NCI-H1048 (cell line): ENCODE measurements around the gene UBE2J2.

Source experiments
- DNase-seq: peaks from one replicate; lab custom pipeline; 2025; lab: John Stamatoyannopoulos, UW

Gene UBE2J2

DNA sequence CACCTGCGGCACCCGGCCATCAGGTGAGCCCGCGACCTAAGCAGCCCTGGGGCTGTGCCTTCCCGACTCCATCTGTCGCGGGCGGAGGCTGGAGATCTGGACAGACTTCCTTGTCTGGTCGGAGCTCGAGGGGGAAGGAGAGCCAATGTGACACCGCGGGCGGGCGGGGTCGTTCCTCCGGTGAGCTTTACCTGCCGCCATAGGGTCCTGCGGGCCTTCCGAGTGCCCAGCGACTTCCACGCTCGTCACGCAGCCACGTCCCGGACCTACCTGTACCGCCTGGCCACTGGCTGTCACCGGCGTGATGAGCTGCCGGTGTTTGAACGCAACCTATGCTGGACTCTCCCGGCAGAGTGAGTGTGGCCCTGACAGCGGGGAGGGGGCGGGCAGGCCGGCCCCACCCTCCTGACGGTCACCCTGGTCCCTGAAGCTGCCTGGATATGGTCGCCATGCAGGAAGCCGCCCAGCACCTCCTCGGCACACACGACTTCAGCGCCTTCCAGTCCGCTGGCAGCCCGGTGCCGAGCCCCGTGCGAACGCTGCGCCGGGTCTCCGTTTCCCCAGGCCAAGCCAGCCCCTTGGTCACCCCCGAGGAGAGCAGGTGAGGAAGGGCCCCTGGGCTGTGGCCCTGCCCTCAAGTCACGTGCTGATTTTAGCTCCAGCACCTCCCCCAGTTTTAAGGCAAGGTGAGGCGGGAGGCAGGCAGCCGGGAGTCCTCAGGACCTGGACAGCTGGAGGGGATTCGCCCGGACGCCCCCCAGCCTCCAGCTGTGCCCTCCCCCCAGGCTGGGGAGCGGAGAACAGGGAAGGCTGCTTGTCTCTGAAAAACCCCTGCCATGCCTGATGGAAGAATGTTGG is 35.8 kb upstream of the UBE2J2 start:
- no peak for DNase-seq

DNA sequence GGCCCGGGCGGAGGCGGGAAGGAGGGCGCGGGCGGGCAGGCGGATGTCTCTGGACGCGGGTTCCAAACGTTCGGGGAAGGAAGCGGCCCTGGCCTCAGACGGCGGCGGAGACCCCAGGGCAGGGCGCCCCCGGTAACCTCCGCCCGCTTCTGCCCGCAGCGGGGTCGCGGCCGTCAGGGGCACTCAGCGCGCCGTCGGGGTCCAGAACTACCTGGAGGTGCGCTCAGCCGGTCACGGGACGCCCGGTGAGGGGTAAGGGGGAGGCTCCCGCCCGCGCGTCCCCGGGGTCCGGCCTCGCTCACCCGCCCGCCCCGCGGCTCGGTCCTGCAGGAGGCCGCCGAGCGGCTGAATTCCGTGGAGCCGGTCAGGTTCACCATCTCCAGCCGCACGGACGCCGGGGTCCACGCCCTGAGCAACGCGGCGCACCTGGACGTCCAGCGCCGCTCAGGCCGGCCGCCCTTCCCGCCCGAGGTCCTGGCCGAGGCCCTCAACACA is 35.1 kb upstream of the UBE2J2 start:
- no peak for DNase-seq

DNA sequence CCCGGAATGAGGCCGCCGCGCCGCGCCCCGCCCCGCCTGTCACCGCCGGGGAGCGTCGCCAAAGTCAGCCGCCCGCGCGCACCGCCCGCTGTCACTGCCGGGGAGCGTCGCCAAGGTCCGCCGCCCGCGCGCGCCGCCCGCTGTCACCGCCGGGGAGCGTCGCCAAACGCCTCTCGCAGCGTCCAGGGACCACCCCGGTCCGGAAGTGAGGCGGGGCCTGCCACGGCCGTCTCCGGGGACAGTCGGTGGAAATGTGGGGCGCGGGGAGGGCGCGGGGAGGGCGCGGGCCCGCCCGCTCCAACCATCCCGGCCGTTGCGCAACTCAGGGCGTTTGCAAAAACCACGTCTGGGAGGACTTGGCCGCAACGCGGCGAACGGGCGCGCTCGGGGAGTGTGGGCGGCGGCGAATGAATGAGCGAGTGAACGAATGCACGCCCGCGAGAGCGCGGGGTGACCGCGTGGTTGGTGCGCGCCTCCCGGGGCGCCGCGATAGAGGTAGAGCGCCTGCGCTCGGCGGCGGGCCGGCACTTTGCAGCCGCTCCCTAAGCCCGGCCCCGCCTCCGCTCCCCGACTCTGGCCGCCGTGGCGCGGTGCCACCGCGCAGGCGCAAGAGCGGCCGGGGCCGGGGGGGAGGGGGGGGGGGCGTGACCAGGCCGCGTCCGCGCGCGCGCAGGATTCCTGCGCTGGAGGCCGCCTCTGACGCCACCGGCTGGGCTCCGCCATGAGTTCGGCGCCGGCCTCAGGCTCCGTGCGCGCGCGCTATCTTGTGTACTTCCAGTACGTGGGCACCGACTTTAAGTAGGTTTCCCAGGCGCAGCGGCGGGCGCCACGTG is 34.5 kb upstream of the UBE2J2 start, which contains the start of the genes ACAP3 and PUSL1:
Gene ACAP3 (minus strand): TSS at position 8 of the 833 bp plus-strand sequence. CDS start 115 bp downstream, outside the sequence.
Gene PUSL1 (plus strand): TSS at position 675 of the 833 bp plus-strand sequence. CDS start 47 bp downstream, at position 722.
- peak; percentile 92 for DNase-seq

DNA sequence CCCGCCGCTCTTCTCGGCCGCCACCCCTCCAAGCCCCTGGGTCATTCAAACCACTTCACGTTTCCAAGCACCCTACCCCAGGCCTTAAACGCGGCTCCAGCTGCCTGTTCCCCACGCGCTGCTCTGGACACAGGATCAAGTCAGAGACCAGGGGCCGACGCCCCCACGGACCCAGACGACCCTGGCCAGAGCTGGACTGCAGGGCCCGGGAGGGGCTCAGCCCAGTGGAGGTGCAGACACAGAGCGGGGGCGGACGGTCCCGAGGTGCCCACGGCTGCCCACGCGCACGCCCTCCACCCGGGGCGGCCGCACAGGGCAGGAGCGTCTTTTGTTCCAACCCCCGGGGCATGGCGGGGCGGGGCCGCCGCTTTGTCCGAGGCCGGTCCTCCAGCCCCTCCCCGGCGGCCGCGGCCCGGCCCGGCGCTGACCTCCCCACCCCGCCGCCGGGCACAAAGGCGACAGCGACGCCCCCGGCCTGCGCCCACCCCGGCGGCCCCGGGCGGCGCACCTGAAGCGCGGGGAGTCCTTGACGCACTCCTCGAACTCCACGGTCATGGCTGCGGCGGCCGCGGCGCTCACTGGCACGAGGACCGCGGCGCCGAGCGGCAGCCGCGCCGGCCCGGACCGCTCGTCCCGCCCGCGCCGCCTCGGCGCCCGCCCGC is 33.7 kb upstream of the UBE2J2 start:
- no peak for DNase-seq

DNA sequence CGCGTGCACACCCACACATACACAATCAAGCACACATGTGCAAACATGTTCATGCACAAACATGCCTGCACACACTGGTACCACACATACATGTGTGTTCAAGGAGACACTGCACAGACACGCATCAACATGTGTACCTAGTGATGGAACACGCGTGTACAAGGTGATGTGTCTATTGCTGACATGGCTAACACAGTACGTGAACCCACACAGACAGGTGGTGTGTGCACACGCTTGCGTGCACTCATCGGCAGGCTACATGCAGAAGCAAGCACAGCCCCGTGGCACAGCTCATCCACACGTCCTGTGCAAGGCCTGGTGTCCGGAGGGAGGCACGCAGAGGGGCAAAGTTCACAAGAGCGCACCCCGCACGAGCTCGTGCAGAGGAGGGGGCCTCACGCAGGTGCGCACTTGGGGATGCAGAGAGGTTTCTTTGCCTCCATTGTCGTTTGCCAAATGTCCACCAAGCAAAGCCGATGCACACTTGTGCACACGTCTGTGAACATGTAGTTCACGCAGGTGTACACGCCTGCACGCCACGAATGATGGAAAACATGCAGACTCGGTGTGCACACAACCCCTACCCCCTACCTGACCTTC is 33.1 kb upstream of the UBE2J2 start:
- DNase-seq, result no peak

DNA sequence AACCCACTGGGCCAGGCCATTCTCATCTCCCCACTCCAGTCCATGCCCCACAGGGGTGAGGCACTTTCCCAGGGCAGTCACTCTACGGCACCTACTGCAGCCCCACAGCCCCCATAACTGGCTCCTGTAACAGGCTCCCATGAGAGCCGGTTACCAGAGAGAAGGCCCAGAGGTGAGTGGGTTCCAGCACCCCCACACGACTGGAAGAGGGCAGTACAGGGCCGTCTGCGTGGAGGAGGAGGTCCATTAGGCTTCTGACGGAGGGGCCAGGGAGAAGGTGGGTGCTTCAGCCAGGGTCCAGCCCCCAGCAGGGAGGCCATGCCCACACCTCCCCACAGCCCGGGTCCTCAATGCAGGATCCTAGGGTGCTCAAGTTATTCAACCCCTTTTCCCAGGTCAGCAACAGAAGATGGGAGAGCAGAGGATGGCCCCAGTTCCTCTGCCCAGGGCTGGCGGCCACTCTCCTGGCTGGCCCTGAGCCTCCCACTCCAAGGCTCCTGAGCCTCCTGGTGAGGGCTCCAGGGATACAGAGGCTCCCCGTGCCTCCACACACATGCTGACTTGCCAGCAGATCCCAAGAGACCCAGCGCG is 32.5 kb upstream of the UBE2J2 start:
- no peak for DNase-seq

DNA sequence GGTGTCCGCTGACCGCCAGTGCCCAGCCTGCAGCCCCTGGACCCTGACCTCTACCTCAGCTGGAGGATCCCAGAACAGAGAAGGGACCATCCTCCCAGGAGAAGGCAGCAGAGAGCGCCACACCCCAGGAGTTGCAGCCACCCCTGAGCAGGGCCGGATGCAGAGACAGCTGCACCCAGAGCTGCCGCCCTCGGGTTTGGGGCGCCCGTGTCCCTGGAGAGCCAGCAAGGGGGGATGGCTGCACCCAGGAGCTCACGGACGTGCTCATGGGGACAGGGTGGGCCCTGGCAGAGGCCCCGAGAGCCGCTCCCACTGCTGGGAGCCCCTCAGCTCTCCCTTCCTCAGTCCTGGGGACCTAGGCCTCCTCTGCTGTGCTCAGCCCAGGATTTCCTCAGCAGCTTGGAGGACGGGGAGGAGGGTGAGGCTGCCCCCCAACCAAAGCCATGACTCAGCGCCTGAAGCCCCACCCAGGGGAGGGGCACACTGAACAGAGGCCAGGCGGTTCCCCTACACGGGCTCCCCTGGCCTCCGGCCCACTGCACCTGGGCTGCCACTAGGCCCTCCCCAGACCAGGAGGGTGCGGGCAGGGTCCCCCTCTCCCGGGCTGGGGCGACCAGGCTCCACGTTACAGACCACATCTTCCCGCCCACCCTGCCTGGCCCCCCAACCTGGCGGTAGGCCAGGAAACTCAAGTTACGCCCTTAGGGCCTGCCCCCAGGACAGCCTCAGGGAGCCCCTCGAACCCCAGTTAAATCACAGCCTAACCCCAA is 31.8 kb upstream of the UBE2J2 start:
- no peak for DNase-seq

DNA sequence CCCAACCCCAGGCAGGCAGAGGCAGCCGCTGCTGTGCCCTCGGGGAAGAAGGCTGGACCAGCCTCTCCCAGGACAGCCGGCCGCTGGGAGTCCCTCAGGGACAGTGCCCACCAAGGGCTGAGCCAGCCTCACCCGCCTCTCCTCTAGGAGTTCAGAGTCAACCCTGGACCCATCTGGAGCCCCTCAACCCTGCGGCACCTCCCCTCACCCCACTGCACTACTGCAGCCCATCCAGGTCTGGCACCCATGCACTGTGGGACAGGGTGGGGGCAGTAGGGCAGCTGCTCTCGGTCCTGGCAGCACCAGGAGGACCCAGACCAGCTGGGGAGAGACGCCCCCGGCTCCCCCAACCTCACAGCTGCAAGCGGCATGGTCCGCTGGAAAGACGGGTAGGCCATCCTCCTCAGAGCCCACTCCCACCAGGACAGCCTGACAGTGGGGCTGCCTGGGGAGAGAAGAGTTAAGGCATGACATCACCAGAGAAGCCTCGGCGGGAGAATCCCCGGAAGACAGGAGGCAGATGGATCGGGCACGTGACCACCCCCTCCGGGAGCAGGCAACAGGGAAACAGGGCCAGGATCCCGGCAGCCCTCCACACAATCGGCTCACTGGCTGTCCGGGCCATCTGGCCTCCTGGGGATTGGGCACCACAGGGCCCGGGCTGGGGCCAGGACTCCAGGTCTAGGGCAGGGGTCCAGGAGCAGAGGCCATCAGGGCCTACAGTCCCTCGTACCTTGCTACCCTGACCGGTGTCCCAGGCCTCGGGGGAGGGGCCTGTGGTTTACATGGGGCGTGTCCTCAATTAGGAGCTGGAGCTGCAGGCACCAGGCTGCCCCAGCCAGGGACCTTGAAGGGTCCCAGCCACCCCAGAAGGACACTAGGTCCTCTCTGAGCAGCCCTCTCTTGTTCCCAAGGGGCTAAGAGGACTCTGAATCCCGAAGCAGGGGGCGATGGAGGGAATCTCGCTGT is 31.0 kb upstream of the UBE2J2 start:
- DNase-seq, result no peak

DNA sequence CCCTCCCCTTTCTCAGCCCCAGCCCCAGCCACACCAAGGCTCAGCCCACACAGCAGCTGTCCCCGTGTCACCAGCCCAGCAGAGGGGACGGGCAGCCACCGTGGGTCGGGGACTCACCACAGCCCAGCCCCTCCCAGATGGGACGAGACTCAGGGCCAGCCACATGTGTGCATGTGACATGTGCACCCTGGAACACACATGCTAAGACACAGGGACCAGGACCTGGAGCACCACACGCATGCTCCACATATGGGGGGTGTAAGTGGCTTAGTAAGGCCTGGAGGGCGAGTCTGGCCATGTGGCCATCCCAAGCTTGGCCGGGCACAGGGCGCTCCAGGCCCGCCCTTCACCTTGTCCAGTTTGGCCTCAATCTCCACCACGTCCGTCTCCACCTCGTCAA is 30.1 kb upstream of the UBE2J2 start:
- no peak for DNase-seq

DNA sequence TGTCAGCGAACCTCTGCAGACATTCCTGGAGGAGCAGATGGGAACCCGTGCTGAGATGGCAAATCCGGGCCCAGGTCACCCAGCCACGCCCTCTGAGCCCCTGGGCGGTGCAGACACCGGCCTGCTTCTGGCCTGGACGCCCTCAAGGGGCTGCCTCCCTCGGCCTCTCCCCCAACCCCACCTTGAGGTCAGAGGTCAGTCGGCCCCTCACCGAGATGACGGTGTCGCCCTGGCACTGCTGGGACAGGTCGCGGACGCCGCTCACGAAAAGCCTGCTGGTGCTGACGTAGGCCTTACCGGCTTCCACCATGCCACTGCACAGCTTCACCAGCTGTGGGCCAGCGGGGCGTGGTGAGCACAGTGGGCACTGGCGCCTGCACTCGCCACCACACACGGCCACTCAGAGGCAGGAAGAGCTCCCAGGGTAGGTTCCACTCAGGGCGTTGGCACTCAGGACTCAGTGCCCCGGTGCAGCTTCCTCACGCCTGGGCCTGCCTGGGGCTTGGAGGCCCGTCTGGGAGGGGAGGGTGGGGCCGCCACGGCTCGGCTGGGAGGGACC is 29.4 kb upstream of the UBE2J2 start:
- DNase-seq, result no peak

DNA sequence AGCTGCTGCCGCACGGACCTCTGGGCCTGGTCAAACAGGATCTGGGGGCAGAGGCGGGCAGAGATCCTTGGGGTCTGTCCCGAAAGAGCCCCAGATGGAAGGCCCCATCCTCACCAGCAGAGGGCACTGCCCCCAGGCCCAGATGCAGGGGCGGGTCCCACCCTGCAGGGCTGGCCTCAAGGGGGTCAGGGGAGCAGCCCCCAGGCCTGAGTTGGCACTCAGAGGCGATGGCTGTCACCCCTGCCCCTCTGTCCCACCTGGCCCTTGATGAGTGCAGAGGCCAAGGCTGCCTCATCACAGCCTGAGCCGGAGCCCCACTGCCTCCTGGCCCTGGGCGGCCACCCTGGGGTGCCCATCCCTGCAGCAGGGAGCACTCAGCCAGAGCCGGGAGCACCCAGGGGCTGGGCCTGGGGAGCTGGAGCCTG is 28.4 kb upstream of the UBE2J2 start:
- no peak for DNase-seq

DNA sequence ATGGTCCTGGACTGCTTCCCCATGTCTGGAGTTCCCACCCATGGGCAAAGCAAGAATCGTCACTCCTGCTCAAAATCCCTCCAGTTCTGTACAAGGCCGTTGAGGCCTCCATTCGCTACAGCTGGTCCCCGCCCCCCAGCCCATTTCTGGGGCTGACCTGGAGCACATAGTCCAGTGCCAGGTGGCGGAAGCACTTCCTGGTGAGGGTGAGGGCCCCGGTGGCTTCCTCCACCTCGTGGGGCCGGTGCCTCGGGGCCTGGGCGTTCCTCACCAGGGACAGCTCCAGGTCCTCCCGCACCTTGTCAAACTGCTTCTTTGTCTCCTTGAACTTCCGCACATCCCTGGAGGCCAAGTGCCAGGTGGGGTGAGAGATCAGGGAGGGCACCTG is 26.7 kb upstream of the UBE2J2 start:
- DNase-seq, result no peak

DNA sequence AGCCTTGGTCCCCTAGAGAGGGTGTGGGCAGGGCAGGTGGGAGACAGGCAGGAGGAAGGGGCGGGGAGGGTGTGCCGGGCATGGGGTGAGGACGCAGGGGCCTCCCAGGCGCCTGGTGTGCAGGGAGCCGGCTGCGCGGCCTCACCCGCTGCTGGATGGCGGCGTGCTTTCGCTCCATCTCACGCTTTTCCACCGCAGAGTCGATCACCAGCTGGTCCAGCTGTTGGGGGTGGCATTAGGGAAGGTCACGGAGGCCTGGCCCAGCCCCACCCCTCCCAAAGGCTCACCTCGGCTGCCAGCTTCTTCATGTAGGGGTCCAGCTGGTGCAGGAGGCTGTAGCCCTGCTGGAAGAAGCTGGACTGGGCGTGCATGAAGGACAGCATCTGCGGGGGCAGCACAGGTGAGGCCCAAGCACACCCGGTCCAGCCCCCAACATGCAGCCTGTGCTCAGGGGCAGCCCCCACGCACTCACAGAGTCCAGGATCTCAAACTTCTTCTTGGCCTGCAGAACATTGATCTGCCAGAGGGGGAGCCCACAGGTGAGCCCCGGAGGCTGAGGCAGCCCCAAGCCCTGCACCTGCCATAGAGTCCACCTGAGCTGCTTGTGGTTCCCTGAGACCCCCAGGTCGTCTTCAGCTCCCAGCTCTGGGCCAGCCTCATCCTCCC is 26.2 kb upstream of the UBE2J2 start:
- no peak for DNase-seq

DNA sequence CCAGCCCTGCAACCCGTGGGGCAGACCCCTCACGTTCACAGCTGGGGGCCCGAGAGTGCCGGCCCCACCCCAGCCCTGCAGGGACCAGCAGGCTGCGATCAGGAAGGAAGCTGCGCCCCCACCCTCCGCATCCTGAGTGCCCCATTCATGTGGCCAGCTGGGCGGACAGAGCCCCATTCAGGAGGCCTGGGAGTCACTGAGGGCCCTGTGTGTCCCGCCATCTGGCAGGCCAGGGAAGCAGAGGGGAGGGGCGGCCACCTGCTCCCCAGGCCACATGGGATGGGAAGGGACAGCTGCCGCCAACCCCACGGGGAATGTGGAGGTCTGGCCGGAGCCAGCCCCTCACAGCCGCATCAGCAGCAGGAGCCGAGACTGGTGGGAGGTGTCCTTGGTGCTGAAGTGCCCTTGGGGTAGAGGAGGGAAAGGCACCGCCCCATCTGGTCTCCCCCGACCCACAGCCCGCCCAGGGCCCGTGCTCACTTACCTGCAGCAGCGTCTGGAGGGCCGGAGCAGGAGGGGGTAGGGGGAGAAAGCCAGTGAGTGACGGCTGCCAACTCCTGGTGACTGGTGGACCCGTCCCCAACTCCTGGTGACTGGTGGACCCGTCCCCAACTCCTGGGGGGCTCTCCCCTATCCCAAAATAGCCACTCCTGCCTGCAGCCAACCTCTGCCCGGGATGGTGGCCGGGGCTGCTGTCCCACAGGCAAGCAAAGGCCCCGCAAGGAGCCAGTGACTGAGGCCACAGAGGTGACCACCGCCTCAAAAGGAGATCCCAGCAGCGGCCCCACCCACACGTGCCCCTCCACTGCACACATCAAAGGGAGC is 25.4 kb upstream of the UBE2J2 start:
- no peak for DNase-seq

DNA sequence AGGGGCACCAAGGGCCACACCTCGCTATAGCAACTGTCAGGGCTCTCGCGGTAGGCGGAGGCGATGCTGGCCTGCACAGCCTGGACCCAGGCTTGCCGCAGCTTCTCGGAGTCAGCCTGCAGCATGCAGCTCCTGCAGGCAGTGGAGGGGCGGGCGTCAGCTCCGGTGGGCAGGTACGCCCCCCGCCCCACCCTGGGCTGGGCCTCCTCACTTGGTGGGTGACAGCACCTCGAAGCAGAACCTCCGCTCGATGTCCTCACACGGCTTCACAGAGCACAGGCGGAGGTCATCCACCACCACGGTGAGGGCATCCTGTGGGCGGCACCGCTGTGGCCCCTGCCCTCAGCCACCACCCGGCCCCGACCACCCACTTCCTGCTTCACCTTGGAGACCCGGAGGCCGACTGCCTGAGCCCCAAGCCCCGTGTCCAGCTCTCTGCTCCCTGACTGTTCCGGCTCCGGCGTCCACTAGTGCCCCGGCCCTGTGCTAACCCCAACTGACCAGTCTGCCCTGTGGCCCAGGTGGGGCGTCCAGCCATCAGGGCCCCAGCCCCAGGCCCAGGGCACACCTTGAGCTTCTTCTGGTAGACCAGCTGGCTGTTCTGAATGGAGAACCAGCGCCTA is 24.3 kb upstream of the UBE2J2 start:
- no peak for DNase-seq

DNA sequence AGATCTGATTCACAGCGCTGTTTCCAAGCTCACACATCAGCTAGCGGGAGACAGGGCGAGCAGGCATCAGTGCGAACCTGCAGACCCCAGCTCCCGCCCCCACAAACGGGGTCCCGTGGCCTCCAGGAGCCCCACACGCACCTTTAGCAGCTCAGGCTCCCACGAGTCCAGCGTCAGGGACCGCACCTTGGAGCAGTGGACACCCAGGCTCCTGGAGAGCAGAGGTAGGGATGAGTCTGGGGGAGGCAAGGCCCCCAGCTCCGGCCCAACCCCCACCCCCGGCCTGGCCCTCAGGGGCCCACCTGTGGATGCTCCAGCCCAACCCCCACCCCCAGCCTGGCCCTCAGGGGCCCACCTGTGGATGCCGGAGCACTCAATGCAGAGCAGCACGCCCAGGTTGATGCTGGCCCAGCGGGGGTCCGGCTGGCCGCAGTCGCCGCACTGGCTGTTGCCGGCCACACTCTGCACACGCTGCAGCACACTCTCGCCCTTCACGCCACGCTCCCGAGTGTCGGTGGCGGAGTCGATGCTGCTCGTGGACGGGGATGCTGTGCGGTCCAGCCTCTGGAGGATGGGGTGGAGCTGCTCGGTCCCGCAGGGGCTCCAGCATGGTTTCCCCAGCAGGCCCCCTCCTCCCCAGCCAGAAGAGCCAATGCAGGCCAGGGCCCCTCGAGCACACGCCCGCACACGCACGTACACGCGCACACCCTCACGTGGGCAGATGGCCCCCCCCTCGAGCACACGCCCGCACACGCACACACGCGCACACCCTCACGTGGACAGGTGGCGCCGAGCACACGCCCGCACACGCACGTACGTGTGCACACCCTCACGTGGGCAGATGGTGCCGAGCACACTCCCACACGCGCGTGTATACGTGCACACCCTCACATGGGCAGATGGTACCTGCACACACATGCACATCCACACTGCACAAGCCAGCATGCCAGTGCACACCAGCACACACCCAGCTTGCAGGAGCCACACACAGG is 22.7 kb upstream of the UBE2J2 start:
- DNase-seq, result no peak
